ENCODE data around the gene AMOT. TPM values are rescaled to one million over a fixed set of nuclear protein-coding genes. Genes with fewer than 3 reads are reported as not detected.

The AMOT gene
- total RNA-seq, 3 donors from 2014 or later: 18.1 to 26.2 (median 19.3) TPM

GRCh38 chrX:112735147-112735546 lies 105.5 kb downstream of the AMOT start:
- ATAC-seq: no peak
- no peak for TF ChIP-seq CTCF (IDR thresholded peaks at IDR 0.05)
- H3K36me3 ChIP-seq (ENCODE audit: low read depth): no peaks in the 10 kb centered on the region

GRCh38 chrX:112734290-112734689 lies 106.3 kb downstream of the AMOT start:
- Histone ChIP-seq H3K36me3 (ENCODE audit: low read depth) (no peaks in the 10 kb centered on the region), H3K4me3 (no peak overlapping the region), H3K9me3 (no peaks in the 10 kb centered on the region), H3K4me1 (ENCODE audit: low read depth) (no peaks in the 10 kb centered on the region)
- no peak for ATAC-seq
- no peak for TF ChIP-seq CTCF (IDR thresholded peaks at IDR 0.05)
- intact Hi-C loops (cut with DNase I, micrococcal nuclease): no loop called here
- no peak for DNase-seq

More at GRCh38 chrX:112735147-112735546, 105.5 kb downstream of the AMOT start:
- no peak overlapping the region for H3K4me3 ChIP-seq
- no peaks in the 10 kb centered on the region for H3K9me3 ChIP-seq
- intact Hi-C loops (cut with DNase I, micrococcal nuclease): no loop called here
- DNase-seq: no peak
- H3K4me1 ChIP-seq (ENCODE audit: low read depth): no peaks in the 10 kb centered on the region

- no peaks in the 10 kb centered on the region for H3K9me3 ChIP-seq
- no peaks in the 10 kb centered on the region for H3K36me3 ChIP-seq (ENCODE audit: low read depth)
- intact Hi-C loops (cut with DNase I, micrococcal nuclease): no loop called here
- ATAC-seq (no peak), DNase-seq (no peak)
- H3K4me1 ChIP-seq (ENCODE audit: low read depth): no peaks in the 10 kb centered on the region
- H3K4me3 ChIP-seq: no peak overlapping the region
- TF ChIP-seq CTCF (IDR thresholded peaks at IDR 0.05): no peak
Observed at GRCh38 chrX:112731793-112732192, 108.8 kb downstream of the AMOT start.

Other genes with a start within 250 kb of the AMOT start
- under 1 TPM in 2 of 3 donors, not detected in 1; 0.23 to 0.28 TPM for gene LHFPL1, start 160.9 kb downstream of the AMOT start, total RNA-seq

Data from mucosa of descending colon (tissue), 3 donors.